Mesenteric fat pad (tissue), 1 donor: ENCODE measurements around the gene PODXL2. TPM values are rescaled to one million over a fixed set of nuclear protein-coding genes. Genes with fewer than 3 reads are reported as not detected.
"Not testable (repeated sequence)": the region's sequence is repeated elsewhere in the genome, so short reads cannot be mapped to it uniquely, and the experiment has no call there.

Experiments
- DNase-seq: peaks from one replicate; pipeline ENCODE4 v3.0.0-alpha.2; 2020; ENCODE audit warnings: low spot score
- total RNA-seq: library from RNA; stranded (reverse); fragmentation: NEBNext Ultra II Directional; extraction: Animal tissue kit (Norgen Biotek cat#: 25700); gene quantifications from one replicate; pipeline ENCODE4 v1.2.1, GENCODE V29; 2021
- donor health status: DM: yes; HTN: yes; CAD: no.

PODXL2 gene
- total RNA-seq, 1 donor from 2014 or later: 2.5 TPM

DNA sequence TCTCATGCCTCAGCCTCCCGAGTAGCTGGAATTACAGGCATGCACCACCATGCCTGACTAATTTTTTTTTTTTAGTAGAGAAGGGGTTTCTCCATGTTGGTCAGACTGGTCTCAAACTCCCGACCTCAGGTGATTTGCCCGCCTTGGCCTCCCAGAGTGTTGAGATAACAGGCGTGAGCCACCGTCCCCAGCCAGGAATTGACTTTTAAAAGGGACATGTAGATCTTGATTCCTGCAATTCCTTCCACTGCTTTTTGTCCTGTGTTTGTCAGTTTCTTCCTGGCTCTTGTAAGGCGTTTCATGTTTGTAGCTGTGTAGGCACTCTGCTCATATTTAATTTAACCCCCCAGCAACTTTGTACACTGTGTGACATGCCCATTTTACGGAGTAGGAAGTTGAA lies 23.4 kb upstream of the PODXL2 start:
- DNase-seq: not testable (repeated sequence)

DNA sequence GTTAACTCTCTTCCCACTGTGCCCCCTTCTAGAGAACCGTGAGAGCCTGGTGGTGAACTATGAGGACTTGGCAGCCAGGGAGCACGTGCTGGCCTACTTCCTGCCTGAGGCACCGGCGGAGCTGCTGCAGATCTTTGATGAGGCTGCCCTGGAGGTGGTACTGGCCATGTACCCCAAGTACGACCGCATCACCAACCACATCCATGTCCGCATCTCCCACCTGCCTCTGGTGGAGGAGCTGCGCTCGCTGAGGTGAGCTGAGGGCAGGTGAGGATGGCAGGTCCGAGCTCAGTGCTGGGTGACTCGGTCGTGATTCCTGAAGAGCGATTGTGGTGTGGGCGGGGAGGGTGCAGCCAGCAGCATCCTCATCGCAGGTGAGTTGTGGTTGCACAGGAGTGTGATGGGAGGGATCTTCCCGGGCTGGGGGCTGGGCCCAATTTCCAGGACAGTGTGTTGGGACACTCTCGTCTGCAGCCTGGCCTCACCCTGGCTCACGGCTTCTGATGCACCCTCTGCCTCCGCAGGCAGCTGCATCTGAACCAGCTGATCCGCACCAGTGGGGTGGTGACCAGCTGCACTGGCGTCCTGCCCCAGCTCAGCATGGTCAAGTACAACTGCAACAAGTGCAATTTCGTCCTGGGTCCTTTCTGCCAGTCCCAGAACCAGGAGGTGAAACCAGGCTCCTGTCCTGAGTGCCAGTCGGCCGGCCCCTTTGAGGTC lies 22.7 kb upstream of the PODXL2 start:
- DNase-seq: no peak

DNA sequence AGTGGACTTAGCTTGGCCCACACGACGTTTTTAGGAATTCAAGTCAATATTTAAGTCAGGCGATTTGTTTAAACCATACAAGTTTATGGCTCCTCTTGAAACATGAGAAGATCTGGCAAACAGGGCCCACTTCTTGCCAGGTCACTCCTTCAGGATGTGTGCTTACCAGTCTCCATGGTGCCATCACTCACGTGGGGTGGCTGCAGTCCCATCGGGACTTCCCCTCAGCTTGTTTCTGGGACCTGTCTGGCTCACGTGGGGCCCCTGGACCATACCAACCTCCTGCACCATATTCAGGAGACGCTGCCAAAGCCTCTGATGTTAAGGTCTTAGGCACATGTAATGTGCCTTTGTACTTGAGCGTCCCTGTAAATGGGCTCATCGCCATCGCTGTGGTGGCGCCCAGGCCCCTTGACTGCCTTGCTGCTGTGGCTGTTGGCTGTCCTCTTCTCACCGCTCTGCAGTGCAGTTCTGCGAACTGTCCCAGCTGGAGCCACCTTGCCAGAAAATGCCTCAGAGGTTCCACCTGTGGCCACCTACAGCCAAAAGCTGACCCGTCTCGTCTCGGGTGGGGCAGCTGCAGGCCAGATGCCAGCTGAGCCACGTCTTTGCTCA lies 21.9 kb upstream of the PODXL2 start:
- no peak for DNase-seq

DNA sequence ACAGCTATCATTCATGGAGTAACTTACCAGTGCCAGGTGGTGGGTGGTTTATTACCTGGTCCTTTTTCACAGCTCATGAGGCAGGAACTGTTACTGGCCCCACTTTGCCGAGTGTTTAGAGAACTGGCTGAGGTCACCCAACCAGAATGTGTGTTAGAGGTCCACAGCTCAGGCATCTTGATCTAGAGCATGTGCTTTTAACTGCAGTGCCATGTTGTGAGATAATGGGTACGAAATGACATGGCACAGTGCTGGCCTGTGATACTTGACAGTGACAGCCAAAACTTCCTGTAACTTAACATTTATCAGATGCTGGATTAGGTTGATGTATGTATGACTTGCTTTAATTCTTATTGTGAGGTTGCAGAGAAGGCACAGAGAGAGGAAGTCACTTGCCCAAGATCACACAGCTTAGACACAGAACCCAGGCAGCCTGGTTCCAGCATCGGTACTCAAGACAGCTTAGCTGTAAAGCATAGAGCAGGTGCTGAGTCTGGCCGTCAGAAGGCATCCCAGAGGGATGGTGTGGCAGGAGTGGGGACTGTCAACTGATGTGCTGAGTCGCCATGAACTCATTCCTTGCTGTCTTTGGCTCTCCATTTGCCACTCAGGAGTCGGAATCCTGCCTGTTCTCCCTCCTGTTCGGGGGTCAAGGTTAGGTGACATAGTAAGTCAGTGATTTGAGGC lies 21.2 kb upstream of the PODXL2 start:
- DNase-seq: no peak

DNA sequence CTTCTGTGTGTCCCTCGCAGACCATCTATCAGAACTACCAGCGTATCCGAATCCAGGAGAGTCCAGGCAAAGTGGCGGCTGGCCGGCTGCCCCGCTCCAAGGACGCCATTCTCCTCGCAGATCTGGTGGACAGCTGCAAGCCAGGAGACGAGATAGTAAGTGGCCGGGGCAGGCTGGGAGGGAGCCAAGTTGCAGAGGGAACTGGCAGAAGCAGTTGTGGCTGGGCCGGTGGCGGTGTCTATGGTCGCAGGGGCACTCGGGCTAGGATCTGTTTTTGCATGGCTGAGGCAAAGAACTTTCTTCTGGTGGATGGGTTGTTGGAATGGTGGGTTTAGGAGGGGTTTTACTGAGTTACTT lies 20.6 kb upstream of the PODXL2 start:
- DNase-seq: no peak

DNA sequence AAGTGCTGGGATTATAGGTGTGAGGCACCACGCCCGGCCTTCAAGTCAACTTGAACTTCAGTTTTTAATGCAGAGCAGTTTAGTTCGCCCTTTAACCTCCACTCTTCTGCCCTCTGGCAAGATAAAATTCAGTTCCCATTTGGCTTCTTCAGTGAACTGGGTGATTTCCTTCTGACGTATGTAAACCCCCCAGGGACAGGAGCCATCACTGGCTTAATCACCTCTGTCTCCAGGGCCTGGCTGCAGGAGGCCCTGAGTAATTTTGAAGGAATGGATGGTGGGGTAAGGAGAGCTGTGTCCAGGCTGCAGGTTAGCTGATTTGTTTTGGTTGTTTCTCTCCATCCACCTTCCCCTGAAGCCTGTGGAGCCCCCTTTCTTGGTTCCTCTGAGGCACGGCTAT lies 18.9 kb upstream of the PODXL2 start:
- no peak for DNase-seq

DNA sequence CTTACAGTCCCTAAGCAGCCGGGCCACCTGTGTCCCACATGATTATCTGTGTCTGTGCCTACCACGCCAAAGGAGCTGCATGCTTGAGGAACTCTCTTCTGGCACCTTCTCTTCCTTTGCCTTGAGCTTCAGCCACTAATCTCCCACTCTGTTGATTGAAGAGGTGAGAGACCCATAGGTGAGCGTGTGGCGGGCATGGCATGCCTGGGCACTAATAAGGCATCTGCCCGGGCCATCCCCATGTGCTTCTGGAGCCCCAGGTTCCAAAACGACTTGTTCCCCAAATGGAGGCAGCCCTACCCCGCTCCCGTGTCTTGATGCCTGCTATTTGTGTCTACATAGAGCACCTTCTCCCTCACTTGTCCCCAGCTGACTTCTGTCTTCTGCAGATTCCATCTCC lies 17.7 kb upstream of the PODXL2 start:
- DNase-seq: no peak

DNA sequence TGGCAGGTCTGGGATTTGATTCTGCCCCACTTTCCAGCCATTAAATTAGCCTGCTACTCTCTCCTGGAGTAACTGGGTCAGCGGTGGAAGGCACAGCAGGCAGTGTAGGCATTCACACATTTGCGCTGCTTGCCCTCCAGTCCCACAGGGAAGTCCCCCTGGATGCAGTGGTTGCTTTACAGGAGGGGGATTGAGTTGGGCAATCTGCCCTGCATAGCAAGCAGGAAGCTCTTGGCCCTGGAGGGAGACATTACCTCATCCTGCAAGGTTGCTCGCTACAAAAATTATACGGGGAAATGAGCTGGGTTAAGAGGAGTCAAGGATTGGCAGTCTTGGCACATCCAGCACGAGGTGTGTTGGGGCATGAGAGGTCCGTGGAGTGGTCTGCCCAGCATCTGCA lies 16.0 kb upstream of the PODXL2 start:
- DNase-seq: no peak

DNA sequence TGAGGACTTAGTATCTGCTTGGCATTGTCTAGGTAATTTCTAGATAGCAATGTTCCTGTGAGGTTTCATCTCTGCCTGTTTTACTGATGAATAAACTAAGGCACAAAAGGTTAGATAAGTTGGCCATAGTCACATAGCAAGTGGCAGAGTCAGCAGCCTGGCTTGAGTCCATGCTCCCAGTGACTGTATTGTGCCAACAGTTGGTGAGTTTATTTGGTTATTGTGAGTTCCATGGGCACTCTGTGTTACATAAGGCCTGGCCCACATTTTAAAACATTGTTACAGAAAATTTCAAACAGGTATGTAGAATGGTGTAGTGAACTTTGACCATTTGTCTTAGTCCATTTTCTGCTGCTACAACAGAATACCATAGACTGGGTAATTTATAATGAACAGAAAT lies 15.6 kb upstream of the PODXL2 start:
- no peak for DNase-seq

DNA sequence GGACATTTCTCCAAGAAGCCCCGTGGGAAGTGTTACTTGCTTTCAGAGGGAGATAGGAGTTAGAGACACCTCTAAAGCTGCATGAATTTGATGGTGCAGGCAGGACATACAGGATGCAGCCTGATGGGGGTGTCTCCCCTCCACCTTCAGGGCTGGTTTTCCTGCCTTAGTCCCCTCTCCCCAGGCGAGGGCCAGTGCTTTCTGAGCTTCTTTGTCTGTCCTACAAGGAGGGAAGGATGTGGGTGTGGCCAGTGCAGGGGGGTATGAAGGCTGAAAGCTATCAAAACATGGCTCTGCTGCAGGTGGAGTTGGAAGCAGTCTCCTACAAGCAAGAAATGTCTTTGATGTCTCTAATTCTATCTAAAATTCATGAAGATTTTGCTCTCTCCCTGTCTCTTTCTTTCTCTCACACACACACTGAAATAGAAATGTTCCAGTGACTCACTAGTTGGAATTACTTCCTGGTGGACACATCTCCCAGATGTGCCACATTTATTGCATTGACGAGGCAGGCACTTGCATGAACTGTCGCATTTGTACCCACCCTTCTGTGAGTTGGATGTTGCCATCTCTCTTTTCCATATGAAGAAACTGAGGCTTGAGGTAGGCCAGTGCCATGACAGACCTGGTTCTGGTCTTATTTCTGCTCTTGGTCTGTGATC lies 13.9 kb upstream of the PODXL2 start:
- no peak for DNase-seq

DNA sequence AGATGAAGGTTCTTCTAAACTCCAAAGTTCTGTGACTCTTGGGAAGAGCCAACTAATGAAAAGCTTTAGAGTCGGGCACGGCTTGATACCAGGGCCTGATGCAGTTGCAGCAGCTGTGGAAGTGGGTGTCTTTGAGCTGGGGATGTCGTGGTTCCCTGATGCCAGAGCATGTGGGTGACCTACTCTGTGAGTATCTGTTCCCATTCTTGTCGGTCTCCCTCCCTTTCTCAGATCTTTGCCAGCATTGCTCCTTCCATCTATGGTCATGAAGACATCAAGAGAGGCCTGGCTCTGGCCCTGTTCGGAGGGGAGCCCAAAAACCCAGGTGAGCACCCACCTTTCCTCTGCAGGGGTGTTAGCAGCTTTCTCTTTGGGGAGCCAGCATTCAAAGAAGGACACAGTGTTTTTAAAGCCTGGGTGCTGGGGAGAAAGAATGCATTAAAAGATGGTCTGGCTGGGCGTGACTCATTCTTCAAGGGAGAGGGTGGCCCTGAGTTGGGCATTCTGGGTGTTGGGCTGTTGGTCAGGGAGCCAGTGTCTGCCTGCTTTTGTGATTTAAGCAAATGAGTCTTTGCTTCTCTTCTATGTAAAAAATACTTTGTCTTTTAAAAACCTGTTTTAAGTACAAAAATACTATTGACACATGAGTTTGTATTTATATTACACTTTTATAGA lies 13.2 kb upstream of the PODXL2 start:
- no peak for DNase-seq

DNA sequence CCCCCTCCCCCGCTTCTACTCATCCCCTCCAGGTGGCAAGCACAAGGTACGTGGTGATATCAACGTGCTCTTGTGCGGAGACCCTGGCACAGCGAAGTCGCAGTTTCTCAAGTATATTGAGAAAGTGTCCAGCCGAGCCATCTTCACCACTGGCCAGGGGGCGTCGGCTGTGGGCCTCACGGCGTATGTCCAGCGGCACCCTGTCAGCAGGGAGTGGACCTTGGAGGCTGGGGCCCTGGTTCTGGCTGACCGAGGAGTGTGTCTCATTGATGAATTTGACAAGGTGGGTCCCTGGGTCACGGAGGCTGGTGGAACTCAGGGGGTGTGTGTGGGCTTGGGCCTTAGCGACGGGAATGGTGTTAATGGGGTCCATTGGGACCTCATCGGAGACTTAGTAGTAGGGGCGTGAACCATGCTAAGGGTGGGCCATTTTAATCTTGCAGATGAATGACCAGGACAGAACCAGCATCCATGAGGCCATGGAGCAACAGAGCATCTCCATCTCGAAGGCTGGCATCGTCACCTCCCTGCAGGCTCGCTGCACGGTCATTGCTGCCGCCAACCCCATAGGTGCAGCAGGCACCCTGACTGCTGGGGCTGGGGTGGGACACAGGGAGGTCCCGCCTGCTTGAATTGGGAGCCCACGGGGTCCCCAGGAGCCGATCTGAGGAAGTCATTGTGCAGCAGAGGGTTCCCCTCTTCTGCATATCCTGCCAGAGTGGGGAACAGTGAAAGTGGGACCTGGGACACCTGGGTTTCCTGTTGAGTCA lies 12.0 kb upstream of the PODXL2 start:
- no peak for DNase-seq

DNA sequence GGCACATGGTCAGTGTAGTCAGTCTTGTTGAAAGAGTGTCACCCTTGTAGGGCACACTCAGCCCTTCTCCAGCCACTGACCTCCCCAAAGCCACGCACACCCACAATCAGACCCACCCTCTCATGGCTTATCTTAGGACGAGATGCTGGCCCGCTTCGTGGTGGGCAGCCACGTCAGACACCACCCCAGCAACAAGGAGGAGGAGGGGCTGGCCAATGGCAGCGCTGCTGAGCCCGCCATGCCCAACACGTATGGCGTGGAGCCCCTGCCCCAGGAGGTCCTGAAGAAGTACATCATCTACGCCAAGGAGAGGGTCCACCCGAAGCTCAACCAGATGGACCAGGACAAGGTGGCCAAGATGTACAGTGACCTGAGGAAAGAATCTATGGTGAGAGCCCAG lies 10.1 kb upstream of the PODXL2 start:
- DNase-seq: no peak

DNA sequence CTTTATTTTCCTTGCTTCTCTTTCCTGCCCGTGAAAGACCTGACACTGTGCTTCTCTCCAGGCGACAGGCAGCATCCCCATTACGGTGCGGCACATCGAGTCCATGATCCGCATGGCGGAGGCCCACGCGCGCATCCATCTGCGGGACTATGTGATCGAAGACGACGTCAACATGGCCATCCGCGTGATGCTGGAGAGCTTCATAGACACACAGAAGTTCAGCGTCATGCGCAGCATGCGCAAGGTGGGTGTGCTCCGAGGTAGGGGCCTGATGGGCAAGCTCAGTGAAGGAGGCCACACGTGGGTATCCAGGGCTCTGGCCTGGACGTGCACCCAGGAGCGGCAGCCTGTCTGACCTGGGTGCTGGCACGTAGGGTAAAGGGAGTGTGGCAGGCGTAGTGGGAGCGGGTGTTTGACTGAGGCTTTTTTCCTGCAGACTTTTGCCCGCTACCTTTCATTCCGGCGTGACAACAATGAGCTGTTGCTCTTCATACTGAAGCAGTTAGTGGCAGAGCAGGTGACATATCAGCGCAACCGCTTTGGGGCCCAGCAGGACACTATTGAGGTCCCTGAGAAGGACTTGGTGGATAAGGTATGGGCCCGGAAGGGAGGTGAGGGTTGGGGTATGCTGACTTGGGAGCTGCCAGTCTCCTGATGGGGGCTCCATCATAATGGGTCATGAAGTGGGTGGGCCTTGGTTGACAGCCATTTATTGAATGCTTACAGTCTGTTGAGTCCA lies 8.2 kb upstream of the PODXL2 start:
- no peak for DNase-seq

DNA sequence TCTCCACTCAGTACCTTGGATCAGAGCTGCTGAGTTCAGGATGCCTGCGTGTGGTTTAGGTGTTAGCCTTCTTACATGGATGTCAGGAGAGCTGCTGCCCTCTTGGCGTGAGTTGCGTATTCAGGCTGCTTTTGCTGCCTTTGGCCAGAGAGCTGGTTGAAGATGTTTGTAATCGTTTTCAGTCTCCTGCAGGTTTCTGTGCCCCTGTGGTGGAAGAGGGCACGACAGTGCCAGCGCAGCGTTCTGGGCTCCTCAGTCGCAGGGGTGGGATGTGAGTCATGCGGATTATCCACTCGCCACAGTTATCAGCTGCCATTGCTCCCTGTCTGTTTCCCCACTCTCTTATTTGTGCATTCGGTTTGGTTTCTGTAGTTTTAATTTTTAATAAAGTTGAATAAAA lies 7.0 kb upstream of the PODXL2 start:
- no peak for DNase-seq

DNA sequence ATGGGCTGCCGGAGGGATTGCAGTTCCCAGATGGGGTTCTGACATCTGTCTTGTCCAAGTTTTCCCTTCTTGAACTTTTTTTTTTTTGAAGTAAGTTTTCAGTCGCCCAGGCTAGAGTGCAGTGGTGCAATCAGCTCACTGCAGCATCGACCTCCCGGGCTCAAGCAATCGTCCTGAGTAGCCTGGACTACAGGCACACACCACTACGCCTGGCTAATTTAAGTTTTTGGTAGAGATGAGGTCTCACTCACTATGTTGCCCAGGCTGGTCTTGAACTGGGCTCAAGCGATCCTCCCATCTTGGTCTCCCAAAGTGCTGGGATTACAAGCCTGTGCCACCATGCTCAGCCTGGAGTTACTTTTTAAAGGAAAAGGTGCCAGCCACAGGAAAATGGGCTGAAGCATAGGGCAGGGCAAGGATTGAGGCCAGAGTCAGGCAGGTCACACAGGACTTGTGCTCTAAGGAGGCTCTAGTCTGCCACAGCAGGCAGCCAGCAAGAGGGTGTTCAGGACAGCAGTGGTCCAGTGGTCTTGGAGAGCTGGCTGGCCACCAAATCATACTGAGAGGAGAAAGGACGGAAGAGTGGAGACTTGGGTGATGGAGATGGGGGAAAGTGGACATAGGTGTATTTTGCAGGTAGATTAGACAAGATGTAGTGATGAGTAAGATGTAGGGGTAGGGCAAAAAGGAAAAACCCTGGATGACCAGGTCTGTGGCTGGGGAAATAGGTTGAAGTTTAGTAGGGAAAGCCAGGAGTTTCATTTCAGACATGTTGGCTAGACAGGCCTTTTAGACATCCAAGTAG lies 6.0 kb upstream of the PODXL2 start:
- no peak for DNase-seq

DNA sequence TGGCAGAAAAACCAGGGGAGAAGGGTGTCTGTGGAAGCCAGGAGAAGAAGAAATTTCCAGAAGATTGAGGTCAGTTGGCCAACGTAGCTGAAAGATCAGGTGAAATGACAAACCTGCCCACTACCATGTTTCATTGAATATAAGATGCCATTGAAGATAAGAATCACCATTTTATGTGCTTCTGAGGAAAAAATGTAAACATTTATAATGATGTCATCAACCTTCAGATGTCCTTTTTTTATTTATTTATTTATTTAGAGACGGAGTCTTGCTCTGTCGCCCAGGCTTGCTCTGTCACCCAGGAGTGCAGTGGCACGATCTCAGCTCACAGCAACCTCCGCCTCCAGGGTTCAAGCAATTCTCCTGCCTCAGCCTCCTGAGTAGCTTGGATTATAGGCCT lies 4.9 kb upstream of the PODXL2 start:
- DNase-seq: no peak

DNA sequence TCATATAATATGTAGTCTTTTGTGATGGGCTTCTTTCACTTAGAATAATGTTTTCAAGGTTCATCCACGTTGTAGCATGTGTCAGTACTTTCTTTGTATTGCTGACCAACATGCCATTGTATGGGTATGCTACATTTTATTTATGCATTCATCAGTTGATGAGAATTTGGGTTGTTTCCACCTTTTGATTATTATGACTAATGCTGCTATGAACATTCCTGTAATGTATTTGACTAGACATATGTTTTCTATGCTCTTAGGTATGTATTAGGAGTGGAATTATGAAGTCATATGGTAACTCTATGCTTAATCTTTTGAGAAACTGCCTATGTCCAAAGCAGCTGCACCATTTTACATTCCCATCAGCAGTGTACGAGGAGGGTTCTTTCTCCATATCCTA lies 3.2 kb upstream of the PODXL2 start:
- DNase-seq: no peak

DNA sequence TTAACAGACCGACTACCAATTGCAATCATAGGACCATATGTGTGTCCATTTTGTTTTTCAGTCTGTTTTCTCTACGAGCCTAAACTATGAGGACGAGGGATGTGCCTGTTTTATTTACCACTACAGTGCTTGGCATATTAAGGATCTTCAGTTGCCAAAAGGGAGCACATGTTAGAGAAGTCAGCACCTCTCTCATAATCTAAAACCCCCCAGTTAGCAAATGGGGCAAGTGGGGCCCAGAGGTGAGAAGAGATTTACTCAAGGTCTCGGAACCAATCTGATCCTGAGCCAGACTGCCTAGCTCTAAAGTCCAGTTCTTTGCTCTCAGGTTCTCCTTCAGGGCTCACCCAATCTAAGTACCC lies 578 bp upstream of the PODXL2 start:
- no peak for DNase-seq
